ENCODE results near the gene OR9A2.

Gene OR9A2

GRCh38 chr7:143027032-143027431, at the start of gene OR9A2:
TSS of gene OR9A2 (minus strand) at chr7:143027132. CDS start at chr7:143027132, 0 bp downstream.
- DNase-seq: no peak

GRCh38 chr7:143074141-143074540, 47.2 kb upstream of the OR9A2 start:
- DNase-seq: no peak

GRCh38 chr7:143073556-143073955, 46.6 kb upstream of the OR9A2 start:
- DNase-seq: no peak

GRCh38 chr7:143069912-143070500, 43.1 kb upstream of the OR9A2 start:
- DNase-seq: no peak

- peak in 1 of 2 experiments; percentile 1 for DNase-seq
Observed at GRCh38 chr7:143068446-143068845, 41.5 kb upstream of the OR9A2 start.

GRCh38 chr7:143063741-143064140, 36.8 kb upstream of the OR9A2 start:
- no peak for DNase-seq

GRCh38 chr7:143055754-143056153, 28.8 kb upstream of the OR9A2 start:
- no peak for DNase-seq

GRCh38 chr7:143054621-143055020, 27.7 kb upstream of the OR9A2 start:
- no peak for DNase-seq

GRCh38 chr7:143052041-143052440, 25.1 kb upstream of the OR9A2 start, which contains the start of gene OR6V1:
TSS of gene OR6V1 (plus strand) at chr7:143052341. CDS start at chr7:143052341, 0 bp downstream.
- no peak for DNase-seq

- no peak for DNase-seq
Observed at GRCh38 chr7:143050931-143051330, 24.0 kb upstream of the OR9A2 start.

- no peak for DNase-seq
Observed at GRCh38 chr7:143049362-143049761, 22.4 kb upstream of the OR9A2 start.

GRCh38 chr7:143048827-143049226, 21.9 kb upstream of the OR9A2 start:
- DNase-seq: no peak

GRCh38 chr7:143047326-143047725, 20.4 kb upstream of the OR9A2 start:
- DNase-seq: no peak

GRCh38 chr7:143046426-143046851, 19.5 kb upstream of the OR9A2 start:
- no peak for DNase-seq

GRCh38 chr7:143043391-143043790, 16.5 kb upstream of the OR9A2 start:
- no peak for DNase-seq

GRCh38 chr7:143042790-143043271, 15.9 kb upstream of the OR9A2 start:
- DNase-seq: no peak

GRCh38 chr7:143042159-143042789, 15.3 kb upstream of the OR9A2 start:
- DNase-seq: no peak

- DNase-seq: no peak
Observed at GRCh38 chr7:143041346-143041745, 14.4 kb upstream of the OR9A2 start.

GRCh38 chr7:143040209-143040715, 13.3 kb upstream of the OR9A2 start:
- DNase-seq: no peak

GRCh38 chr7:143038635-143039034, 11.7 kb upstream of the OR9A2 start:
- DNase-seq: no peak

GRCh38 chr7:143027683-143028082, 751 bp upstream of the OR9A2 start:
- no peak for DNase-seq

GRCh38 chr7:143025371-143025770, 1.6 kb downstream of the OR9A2 start:
- no peak for DNase-seq

- no peak for DNase-seq
Observed at GRCh38 chr7:143023047-143023446, 3.9 kb downstream of the OR9A2 start.

- DNase-seq: no peak
Observed at GRCh38 chr7:143018931-143019330, 8.0 kb downstream of the OR9A2 start.

Measured in NCI-H526 (cell line).